ENCODE measurements around the gene PTPRS.
A peak's percentile ranks its signal among the peaks of the same experiment; 100 is the strongest.

Gene PTPRS

DNA sequence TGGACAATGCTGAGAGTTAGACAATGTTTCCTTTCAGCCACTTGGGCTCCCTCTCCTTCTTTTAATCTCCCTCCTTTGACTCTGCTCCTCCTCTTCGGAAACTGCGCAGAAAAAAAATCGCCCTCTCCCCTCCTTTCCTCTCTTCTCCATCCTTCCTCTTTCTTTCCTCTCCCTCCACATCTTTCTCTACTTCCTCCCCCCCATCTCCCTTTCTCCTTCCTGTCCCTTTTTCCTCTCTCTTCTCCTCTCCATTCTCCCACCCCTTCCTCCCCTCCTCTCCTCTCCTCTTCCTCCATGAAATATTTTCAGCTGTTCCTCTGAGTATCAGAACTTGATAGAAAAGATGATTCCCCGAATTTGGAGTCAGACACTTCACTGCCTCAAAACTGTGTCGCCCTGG lies 15.1 kb upstream of the PTPRS start:
- TF ChIP-seq, protein P1, sequence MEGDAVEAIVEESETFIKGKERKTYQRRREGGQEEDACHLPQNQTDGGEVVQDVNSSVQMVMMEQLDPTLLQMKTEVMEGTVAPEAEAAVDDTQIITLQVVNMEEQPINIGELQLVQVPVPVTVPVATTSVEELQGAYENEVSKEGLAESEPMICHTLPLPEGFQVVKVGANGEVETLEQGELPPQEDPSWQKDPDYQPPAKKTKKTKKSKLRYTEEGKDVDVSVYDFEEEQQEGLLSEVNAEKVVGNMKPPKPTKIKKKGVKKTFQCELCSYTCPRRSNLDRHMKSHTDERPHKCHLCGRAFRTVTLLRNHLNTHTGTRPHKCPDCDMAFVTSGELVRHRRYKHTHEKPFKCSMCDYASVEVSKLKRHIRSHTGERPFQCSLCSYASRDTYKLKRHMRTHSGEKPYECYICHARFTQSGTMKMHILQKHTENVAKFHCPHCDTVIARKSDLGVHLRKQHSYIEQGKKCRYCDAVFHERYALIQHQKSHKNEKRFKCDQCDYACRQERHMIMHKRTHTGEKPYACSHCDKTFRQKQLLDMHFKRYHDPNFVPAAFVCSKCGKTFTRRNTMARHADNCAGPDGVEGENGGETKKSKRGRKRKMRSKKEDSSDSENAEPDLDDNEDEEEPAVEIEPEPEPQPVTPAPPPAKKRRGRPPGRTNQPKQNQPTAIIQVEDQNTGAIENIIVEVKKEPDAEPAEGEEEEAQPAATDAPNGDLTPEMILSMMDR (IDR thresholded peaks at IDR 0.05; ENCODE audit: low read depth, low read length, missing control alignments) = no peak
- no peak for DNase-seq (ENCODE audit: extremely low read depth, low read depth)
- no peak overlapping the region for H3K4me3 ChIP-seq (replicated peaks; ENCODE audit: low read depth, low read length)

DNA sequence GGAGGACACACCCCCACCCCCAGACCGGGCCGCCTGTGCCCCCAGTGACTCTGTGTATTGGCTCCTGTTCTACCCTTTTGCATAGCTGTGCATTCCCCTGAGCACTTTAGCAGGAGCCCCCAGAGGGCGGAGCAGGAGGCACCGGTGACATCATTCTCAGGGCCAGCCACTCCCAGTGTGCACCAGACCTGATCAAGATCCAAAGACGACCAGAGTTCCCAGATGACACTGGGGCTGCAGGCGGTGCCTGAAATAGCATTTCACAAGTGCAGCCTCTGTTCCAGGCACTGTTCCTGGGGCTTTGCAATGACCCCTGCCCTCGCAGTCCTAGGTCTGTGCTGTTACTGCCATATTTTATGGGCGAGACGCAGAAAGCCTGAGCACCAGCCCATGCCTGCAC lies 14.5 kb upstream of the PTPRS start:
- no peak overlapping the region for H3K4me3 ChIP-seq (replicated peaks; ENCODE audit: low read depth, low read length)
- TF ChIP-seq, protein P1 (IDR thresholded peaks at IDR 0.05; ENCODE audit: low read depth, low read length, missing control alignments) = no peak
- DNase-seq (ENCODE audit: extremely low read depth, low read depth) = no peak

DNA sequence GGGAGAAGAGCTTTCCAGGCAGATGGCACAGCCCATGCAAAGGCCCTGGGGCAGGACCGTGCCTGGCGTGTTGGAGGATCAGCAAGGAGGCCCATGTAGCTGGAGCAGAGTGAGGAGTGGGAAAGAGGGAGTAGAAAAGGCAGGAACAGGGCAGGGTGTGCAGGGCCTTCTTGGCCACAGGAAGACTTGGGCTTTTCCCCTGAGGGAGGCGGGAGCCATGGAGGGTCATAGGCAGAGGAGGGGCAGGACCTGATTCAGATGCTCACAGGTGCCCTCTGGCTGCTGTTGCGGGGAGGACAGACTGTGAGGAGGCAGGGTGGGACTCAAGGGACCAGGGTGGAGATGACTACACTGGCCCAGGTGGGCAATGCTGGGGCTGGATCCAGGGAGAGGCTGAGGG lies 13.8 kb upstream of the PTPRS start:
- TF ChIP-seq, protein P1 (IDR thresholded peaks at IDR 0.05; ENCODE audit: low read depth, low read length, missing control alignments) = peak; percentile 47
- H3K4me3 ChIP-seq (replicated peaks; ENCODE audit: low read depth, low read length) = no peak overlapping the region
- DNase-seq (ENCODE audit: extremely low read depth, low read depth) = no peak

DNA sequence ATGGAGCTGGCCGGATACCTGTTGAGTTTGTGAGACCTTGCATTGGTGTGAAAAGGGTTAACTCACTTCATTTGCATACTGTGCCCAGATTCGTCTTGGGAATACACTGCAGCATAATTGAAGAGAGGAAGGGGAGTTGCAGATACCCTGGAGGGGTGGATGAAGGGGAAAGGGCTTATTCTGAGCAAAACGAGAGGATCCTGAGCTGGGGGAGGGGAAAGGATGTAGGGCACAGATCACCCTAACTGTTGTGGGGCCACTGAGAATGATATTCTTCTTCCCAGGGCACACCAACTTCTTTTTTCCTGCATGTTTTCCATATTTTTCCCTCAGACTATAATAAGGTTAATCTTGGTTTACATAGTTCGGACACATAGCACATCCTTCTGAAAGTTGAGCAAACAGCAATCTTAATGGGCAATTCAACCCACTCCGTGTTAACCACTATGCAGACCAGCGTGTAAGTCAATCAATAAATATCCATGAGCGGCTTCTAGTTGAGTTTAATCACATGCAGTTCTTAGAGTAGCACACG lies 11.7 kb upstream of the PTPRS start:
- no peak overlapping the region for H3K4me3 ChIP-seq (replicated peaks; ENCODE audit: low read depth, low read length)
- TF ChIP-seq, protein P1 (IDR thresholded peaks at IDR 0.05; ENCODE audit: low read depth, low read length, missing control alignments) = no peak
- no peak for DNase-seq (ENCODE audit: extremely low read depth, low read depth)

DNA sequence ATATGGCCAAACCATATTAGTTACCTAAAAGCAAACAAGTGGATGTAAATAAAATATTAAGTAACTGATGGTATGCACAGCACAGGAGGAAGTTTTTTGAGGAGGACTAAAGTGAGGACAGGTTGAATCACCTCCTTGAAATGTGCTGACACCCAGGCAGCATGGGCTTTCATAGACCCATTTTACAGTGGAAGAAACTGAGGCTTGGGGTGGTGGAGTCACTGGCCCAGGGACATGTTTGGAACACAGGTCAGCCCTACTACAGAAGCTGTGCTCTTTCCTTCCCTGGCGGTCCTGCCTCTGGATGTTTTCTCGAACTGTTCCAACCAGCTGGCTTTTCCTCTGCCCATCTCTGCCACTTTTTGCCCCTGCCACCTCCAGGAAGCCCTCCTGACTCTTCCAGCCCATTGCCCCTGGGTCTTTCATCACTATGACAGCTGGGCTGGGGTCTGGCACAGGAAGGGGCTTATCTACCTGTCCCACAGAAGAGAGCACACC lies 11.2 kb upstream of the PTPRS start:
- no peak overlapping the region for H3K4me3 ChIP-seq (replicated peaks; ENCODE audit: low read depth, low read length)
- no peak for DNase-seq (ENCODE audit: extremely low read depth, low read depth)
- TF ChIP-seq, protein P1 (IDR thresholded peaks at IDR 0.05; ENCODE audit: low read depth, low read length, missing control alignments) = no peak

DNA sequence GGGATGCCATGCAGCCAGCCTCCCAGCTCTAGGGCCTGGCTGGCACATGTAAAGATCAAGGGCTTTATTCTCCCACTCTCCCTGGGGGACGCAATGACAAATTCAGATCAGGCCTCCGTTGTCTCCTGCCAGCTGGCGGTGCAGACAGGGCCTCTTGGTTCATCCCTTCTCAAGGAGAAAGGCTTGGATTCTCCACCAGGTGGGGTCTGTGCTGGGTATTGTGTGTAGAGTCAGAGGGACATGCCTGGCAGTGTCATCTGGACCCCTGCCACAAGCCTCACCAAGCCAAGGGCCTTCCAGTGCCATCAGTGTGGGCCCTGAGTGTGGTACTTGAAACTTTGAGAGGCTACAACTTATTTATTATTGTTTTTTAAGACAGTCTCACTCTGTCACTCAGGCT lies 8.4 kb upstream of the PTPRS start:
- no peak overlapping the region for H3K4me3 ChIP-seq (replicated peaks; ENCODE audit: low read depth, low read length)
- TF ChIP-seq, protein P1 (IDR thresholded peaks at IDR 0.05; ENCODE audit: low read depth, low read length, missing control alignments) = no peak
- no peak for DNase-seq (ENCODE audit: extremely low read depth, low read depth)

DNA sequence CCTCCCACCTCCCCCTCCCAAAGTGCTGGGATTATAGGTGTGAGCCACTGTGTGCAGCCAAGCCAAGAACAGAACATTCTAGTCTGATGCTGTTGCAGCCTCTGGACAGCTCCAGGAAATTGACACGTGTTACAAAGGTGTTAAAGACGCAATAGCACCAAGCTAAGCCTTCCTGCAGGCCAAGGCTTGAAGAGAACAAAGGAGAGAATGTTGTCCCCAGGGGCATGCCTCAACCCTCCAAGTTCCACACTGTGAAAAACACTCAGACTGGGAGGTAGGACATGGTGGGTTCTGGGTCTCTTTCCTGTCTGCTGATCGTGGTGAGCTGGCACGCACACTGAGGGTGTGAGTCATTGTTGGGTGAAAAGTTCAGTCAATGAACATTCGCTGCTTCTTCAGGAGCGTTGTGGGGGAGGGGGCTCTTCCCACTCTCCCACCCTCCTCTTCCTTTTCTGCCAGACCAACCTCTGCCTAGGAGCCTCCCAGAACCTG lies 5.3 kb upstream of the PTPRS start:
- H3K4me3 ChIP-seq (replicated peaks; ENCODE audit: low read depth, low read length) = no peak overlapping the region
- DNase-seq (ENCODE audit: extremely low read depth, low read depth) = peak; percentile 56
- TF ChIP-seq, protein P1 (IDR thresholded peaks at IDR 0.05; ENCODE audit: low read depth, low read length, missing control alignments) = no peak

Data from HFF-Myc (cell line).